NCI-H510A (cell line): ENCODE data around the gene ACTRT2.

Experiments
- DNase-seq: peaks from one replicate; lab custom pipeline; 2025; lab: John Stamatoyannopoulos, UW

ACTRT2 gene

DNA sequence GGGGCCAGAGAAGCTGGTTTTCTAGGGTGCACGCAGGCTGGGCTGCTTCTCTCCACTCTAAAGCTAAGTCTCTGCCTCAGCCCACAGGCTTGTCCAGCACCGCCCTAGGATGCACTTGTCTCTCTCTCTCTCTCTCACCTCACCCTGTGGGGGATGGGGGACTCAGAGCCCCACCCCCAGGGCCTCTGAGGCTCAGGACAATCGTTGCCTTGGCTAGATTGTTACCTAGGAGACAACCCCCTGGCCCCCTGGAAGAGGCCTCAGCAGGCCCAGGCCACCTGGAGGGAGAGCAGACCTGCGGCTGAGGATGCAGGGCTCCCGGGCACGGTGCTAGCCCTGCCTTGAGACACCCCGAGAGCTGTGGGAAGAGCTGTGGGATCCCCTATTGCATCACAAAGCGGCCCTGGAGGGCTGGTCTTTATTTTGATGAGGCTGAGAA lies at the start of gene ACTRT2:
ACTRT2 (plus strand) TSS at position 235 of the 439 bp plus-strand sequence. CDS start 220 bp downstream, outside the sequence.
- no peak for DNase-seq

GRCh38 chr1:2971609-2972008 lies 49.7 kb upstream of the ACTRT2 start:
- DNase-seq: no peak

DNA sequence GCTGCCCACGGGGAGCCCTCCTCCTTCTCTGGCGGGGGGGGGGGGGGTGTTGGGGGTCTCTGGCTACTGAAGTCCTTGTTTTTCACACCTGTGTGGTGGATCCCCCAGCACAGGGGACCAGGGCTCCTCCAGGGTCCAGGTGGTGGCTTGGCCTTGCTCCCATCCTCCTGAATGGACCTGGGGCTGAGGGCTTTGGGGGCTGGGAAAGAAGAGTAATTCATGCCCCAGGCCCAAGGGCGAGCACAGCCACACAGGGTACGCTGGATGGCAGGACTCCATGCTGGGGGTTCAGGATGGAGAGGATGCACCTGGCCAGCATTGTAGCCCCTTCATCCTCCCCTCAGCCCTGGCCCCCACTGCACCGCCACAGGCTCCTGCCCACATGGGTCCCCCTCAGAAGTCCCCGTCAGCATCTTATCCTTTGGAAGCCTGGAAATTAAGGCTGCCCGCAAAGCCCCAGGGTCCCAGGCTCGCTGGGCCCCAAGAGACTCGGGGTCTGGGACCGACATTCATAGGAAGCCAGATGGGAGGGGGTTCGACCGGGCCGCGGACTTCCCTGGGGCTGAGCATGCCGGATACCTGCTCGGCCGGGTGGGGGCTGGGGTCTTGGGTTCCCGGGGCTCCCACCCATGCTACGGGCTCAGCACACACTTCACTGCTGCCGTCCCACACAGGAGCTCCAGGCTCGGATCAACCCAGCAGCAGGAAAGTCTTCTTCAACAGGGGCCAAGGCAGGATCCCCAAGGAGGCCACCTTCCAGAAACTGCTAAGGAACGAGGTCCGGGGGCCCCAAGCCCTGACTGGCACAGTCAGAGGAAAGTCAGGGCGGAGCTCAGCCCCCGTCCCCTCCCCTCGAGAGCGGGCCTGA lies 49.0 kb upstream of the ACTRT2 start:
- DNase-seq: no peak

GRCh38 chr1:2972879-2973575 lies 48.2 kb upstream of the ACTRT2 start:
- no peak for DNase-seq

DNA sequence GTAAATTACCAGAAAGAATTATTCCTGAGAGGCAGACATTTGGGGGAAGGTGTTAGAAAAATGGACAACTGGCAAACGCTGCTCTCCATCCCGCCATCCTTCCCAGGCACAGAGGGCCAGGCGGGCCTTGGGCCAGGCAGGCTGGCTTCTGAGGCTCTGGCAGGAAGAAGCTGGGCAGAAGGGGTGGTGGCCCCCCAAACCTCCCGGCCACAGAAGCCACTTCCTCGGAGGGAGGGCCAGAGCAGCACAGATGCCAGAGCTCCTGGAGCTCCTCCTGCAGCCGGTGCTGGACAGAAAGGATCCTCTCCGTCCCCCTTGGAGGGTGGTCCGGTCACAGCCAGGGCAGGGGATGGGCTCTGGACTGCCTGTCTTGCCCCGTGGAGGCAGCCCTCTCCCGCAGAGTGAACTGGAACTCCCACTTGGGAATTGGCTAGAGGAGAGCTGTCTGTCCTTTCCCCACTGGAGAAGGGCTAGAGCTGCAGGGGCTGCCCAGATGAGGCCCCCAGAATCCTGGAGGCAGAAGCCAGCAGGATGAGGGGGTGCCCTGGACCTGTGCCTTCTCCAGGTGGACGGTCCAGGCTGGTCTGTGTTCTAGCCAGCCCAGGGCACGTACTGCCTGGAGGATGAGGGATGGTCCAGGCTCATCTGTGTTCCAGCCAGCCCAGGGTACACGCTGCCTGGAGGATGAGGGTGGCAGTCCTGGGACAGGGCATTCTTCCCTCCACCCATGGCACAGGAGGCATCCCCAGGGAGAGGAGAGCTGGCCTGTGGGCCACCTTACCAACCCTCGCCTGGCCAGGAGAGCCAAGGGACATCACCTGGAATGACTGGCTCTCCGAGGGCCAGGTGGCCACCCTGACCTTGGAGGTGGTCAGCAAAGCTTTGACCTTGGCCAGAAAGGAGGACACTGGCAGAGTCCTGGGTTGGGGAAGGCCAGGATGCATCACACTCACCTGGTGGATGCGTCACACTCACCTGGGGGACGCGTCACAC lies 47.4 kb upstream of the ACTRT2 start:
- no peak for DNase-seq

DNA sequence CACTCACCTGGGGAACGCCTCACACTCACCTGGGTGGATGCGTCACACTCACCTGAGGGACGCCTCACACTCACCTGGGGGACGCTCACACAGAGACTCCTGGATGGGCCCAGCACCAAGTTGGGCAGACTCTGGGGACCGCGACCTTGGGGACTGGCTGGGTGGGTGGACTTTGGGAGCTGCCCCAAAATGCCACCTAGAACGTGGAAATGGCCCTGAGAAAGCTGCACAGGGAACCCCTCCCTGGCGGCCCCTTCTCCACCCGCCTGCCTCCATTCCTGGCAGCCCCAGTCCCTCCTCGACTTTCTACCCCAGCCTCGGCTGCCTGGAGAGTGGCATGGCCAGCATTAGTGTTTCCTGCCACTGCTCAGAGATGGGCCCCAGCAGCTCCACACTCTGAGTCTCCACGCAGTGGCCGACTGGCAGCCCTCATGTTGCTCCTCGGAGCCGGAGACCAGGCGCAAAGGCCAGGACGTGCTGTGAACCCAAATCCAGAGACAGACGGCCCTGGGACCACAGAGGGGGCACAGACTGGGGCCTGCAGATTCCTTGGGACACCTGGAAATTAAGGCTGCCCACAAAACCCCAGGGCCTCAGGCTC lies 46.5 kb upstream of the ACTRT2 start:
- DNase-seq: no peak

GRCh38 chr1:2975466-2976179 lies 45.6 kb upstream of the ACTRT2 start:
- no peak for DNase-seq

DNA sequence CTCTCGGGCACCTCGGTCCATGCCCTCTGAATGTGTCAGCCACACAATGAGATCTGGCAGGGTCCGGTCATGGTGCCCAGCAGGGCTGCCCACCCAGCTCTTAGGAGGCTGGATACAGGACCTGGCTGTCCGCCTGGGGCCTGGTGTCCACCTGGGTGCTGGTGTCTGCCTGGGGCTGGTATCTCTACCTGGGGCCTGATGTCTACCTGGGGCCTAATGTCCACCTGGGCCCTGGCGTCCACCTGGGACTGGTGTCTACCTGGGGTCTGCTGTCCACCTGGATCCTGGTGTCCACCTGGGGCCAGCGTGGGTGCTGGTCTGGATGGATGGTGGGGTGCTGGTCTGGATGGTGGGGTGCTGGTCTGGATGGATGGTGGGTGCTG lies 45.1 kb upstream of the ACTRT2 start:
- DNase-seq: no peak

DNA sequence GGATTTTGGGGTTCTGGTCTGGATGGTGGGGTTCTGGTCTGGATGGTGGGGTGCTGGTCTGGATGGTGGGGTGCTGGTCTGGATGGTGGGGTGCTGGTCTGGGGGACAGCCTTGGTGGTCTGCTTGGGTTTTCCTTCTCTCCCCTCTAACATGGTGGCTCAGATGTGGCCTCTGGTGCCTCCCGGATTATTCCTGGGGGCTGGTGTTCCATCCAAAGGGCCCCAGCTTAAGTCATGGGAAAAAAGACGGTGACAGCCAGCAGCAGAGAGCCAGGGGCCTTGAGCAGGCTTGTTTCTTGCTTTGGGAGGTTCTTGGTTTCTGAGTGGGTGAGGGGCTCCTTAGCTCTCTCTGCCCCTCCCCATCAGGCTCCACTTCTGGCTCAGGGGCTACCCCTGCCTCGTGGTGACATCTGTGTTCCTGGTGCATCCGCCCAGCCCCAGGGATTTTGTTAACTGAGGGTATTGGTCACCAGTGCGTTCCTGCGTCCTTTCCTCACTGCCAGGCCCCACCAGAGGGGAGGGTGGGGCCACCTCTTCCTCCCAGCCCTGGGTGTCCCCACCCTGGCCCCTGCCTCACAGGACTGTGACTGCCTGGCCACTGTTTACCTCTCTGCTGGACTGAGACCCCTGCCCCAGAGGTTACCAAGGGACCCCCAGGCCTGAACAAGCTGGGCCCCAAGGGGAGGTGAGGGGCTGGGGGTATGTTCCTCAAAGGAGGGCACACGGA lies 43.2 kb upstream of the ACTRT2 start:
- no peak for DNase-seq

DNA sequence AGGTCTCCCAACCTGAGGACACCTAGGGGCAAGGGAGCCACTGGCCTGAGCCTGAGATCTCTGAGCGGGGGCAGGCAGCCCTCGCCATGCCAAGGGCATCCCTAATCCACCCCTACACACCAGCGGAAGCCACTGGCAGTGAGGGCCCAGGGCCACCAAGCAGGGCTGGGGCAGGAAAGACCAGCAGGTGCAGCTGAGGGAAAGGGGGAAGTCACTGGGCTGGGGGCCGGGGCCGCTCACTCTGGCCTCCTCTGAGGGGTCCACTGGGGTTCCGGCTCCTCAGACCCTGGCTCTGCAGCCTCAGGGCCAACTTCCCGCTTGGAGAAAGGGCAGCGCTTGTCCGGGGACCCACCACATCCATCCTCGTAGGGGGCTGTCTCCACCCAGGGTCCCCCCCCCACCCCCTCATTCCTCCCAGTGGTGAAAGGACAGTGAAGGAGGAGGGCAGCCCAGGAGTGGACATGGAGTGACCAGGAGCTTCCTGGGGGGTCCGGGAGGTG lies 42.5 kb upstream of the ACTRT2 start:
- DNase-seq: no peak

GRCh38 chr1:2979191-2980072 lies 41.8 kb upstream of the ACTRT2 start:
- DNase-seq: no peak

- no peak for DNase-seq
Measured at GRCh38 chr1:2980073-2980791, 41.0 kb upstream of the ACTRT2 start.

DNA sequence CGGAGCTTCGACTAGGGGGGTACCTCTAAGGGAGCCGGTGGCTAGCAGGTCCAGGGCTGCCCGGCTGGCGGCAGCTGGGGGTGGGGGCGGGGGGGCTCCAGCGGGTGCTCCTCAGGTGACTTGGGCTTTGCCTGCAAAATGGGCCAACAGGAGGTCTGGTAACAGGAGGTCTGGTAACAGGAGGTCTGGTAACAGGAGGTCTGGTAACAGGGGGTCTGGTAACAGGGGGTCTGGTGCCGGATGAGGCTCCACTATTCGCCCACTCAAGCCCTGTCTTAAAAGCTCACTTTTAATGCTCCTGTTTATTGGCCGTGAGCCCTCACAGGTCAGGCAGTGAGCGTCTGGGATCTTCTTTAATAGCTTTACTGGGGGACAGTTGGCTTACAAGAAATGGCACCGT lies 40.4 kb upstream of the ACTRT2 start:
- no peak for DNase-seq

DNA sequence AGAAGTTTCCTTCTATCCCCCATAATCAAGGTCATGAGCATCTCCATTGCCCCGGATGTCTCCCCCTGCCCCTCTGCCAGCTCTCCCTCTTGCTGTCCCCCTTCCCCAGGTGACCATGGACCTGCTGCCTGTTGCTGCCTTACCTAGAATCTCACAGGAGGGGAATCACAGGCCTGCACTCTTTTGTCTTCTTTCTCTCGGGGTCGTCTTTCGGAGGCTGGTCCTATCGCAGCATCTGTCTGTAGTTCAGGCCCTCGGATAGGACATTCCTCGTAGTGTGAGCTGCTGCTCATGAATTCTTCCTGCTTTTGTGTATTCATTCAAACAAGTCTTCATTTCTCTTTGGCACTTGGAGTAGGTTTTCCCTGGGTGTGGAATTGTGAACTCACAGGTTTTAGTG lies 39.9 kb upstream of the ACTRT2 start:
- no peak for DNase-seq

DNA sequence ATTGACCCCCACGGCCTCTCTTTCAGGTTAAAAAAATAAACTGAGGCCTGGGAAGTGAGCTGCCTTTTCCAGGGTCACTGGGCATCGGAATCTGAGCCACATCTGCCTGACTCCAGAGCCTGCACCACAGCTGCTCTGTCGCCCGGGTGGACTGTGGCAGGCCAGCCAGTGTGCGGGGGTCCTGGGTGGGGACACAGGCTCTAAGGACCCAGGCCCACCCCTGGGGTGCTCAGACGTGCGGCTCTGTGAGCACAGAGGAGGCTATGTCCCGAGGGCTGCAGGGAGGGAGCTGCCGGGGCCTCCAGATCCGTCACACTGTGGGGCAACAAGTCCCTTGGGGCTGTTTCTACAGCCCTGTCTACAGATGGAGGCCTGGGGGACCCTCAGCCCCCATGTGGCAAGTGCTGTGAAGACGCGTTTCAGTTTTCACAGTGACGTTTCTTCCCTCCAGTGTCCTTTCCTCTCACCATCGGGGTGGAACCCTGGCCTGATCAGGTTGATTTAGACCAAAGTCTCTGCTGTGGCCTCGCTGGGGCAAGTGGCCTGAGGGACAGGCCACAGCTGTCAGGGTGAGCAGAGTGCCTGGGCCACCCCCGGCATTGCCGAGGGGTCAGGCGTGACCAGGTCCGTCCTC lies 39.2 kb upstream of the ACTRT2 start:
- DNase-seq: no peak

GRCh38 chr1:2982615-2983318 lies 38.5 kb upstream of the ACTRT2 start:
- no peak for DNase-seq

DNA sequence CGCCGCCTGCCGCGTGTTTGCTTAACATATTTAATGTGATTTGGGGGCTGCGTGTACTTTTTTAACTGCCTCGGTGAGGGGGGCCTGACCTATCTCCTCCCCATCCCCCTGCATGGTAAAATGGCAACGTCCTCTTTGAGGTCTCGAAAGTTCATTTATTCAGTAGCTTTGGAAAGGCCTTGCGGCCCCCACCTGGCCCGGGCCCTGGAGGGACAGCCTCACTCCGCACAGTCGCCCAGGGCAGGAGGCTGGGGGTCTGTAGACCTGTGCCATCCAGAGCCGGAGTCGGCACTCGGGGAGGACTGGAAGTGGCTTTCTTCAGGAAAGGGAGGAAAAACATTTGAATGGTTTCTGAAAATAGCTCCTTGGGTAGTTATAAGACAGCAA lies 38.0 kb upstream of the ACTRT2 start:
- DNase-seq: no peak
